IgD-negative memory B cell (primary cell): ENCODE data around the gene RPL13A. TPM values are rescaled to one million over a fixed set of nuclear protein-coding genes. Genes with fewer than 3 reads are reported as not detected.

ENCODE experiments used
- H3K27ac Mint-ChIP-seq, 3 donors: one replicate each; pipeline ENCODE4 v1.8.0; 2020 to 2022; ENCODE audit warnings: mild to moderate bottlenecking in 3 of 3, mixed read lengths in 3 of 3, moderate library complexity in 1 of 3
- H3K27me3 Mint-ChIP-seq: one replicate; pipeline ENCODE4 v1.8.0; 2021; ENCODE audit warnings: mixed read lengths
- H3K36me3 Mint-ChIP-seq: one replicate; pipeline ENCODE4 v1.8.0; 2020; ENCODE audit warnings: mild to moderate bottlenecking, mixed read lengths
- H3K4me1 Mint-ChIP-seq, 3 donors: one replicate each; pipeline ENCODE4 v1.8.0; 2020 to 2022; ENCODE audit warnings: mixed read lengths in 3 of 3, mild to moderate bottlenecking in 1 of 3
- H3K4me3 Mint-ChIP-seq, 4 donors: one replicate each; pipeline ENCODE4 v1.8.0; 2020 to 2022; ENCODE audit warnings: mild to moderate bottlenecking in 4 of 4, mixed read lengths in 4 of 4, moderate library complexity in 3 of 4
- H3K9me3 Mint-ChIP-seq, 3 donors: one replicate each; pipeline ENCODE4 v1.8.0; 2020 to 2021; ENCODE audit warnings: mixed read lengths in 3 of 3, mild to moderate bottlenecking in 1 of 3
- polyA plus RNA-seq: library from polyadenylated mRNA; unstranded; fragments of 300-500 nt; fragmentation: Illumina TruSeq; gene quantifications from one replicate; pipeline ENCODE4 v1.2.3, GENCODE V29; 2021

Gene RPL13A
- polyA plus RNA-seq, 1 donor from 2014 or later: 3,792 TPM

DNA sequence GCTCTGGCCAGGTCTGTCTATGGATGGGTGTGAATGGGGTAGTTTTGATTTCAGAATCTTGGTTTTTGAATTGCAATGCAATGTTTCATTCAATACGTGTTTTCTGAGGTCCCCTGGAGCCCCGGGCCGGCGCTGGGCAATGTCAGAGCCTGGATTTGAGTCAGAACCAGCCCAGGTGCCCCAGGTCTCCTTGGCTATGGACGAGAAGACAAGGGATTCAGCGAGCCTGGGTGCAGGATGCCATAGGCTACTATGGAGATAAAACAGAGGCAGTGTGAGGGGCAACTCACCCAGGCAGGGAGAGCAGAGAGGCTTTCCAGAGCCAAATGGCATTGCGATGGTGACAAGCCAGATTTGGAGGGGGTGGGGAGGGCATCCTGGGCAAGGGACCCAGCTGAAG is 1.2 kb upstream of the RPL13A start:
- peaks cover 0 to 2% (median 0%) of the 10 kb centered on the region in 3 donors for H3K9me3 Mint-ChIP-seq
- no peaks in the 10 kb centered on the region for H3K27me3 Mint-ChIP-seq
- peak overlapping the region in 3 of 4 donors; percentile 43 to 60 (median 58) for H3K4me3 Mint-ChIP-seq
- H3K27ac Mint-ChIP-seq: peak overlapping the region in 2 of 3 donors; percentile 46 to 78
- H3K4me1 Mint-ChIP-seq: peaks cover 12 to 19% (median 15%) of the 10 kb centered on the region in 3 donors
- no peaks in the 10 kb centered on the region for H3K36me3 Mint-ChIP-seq

DNA sequence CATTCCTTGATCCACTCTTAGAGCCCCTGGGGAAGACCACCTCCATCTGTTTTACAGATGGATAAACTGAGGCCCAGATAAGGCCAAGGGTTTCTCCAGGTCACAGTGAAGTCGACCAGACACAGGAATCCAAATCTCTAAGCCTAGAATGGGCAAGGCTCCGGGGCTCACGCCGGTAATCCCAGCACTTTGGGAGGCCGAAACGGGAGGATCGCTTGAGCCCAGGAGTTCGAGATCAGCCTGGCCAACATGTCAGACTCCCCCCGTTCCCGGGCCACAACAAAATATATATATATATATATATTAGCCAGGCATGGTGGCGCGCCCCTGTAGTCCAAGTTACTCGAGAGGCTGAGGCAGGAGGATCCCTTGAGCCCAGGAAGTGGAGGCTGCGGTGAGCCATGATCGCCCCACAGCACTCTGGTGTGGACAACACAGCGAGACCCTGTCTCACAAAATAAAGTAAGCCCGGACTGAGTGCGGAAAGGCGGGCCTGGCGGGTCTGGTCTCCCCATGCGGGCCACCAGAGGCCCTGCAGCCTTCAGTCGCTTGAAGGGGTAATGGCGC is 615 bp upstream of the RPL13A start:
- Mint-ChIP-seq H3K27ac (peak overlapping the region; percentile 92 to 98 (median 97)), H3K36me3 (no peaks in the 10 kb centered on the region), H3K27me3 (no peaks in the 10 kb centered on the region)

DNA sequence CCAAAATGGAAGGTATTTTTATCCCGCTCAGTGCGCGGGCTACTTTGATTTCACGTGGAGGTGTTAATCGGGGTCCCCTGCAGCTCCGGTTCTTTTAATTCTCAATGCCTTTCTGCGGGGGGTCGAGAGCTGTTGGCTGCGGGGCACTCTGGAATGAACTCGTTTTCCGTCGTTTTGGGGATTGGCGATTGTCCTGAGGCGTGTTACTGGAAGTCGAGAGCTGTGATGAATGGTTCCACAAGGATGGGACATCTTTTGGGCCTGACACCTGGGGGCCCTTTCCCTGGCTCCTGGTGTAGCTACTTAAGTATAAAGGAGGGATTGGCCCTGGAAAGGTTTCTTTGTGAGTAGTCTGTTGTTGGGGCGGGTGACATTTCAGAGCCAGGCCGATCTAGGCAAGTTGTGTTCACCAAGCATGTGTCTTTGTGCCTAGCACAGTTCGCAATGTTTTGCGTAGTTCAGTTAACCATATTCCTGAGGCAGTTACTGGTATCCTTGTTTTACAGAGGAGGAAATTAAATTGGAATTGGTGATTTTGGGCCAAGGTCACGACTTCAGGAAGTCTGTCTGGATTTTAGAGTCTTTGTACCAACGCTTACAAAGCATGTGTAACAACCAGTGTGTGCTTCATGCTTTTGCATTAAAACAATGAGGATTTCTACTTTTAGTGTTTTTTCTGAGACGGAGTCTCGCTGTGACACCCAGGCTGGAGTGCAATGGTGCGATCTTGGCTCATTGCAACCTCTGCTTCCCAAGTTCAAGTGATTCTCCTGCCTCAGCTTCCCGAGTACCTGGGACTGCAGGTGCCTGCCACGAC is 846 bp downstream of the RPL13A start:
- Mint-ChIP-seq H3K9me3 (peaks cover 0 to 2% (median 0%) of the 10 kb centered on the region in 3 donors), H3K4me3 (peak overlapping the region; percentile 82 to 99 (median 97)), H3K36me3 (peaks cover 8% of the 10 kb centered on the region), H3K4me1 (peaks cover 21 to 25% (median 24%) of the 10 kb centered on the region in 3 donors), H3K27ac (peak overlapping the region; percentile 92 to 98 (median 97)), H3K27me3 (no peaks in the 10 kb centered on the region)

More for the DNA sequence above, 615 bp upstream of the RPL13A start:
- Mint-ChIP-seq H3K9me3 (peaks cover 0 to 2% (median 0%) of the 10 kb centered on the region in 3 donors), H3K4me1 (peaks cover 14 to 19% (median 15%) of the 10 kb centered on the region in 3 donors), H3K4me3 (peak overlapping the region in 3 of 4 donors; percentile 82 to 97 (median 97))

DNA sequence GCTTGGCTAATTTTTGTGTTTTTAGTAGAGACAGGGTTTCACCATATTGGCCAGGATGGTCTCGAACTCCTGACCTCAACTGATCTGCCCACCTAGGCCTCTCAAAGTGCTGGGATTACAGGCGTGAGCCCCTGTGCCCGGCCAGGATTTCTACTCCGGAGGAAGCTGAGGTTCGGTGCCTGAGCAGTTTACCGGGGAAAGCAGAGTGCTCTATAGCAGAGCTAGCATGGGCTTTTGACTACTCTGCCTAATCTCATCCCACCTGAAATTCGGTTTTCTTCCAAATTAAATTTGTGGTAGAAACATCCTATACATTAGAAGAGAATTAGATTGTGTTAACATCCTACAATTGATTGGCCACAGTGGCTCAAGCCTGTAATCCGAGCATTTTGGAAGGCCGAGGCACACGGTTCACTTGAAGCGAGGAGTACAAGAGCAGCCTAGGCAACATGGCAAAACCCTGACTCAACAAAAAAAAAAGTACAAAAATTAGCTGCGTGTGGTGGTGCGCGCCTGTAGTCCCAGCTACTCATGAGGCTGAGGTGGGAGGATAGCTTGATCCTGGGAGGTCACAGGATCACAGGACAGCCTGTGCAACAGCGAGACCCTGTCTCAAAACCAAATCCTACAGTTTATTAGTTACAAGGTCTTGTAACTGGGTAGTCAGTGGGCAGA is 1.6 kb downstream of the RPL13A start:
- H3K9me3 Mint-ChIP-seq: peaks cover 0 to 2% (median 0%) of the 10 kb centered on the region in 3 donors
- peaks cover 21 to 26% (median 24%) of the 10 kb centered on the region in 3 donors for H3K4me1 Mint-ChIP-seq
- H3K27me3 Mint-ChIP-seq: no peaks in the 10 kb centered on the region
- peak overlapping the region; percentile 82 to 99 (median 97) for H3K4me3 Mint-ChIP-seq
- peaks cover 8% of the 10 kb centered on the region for H3K36me3 Mint-ChIP-seq
- H3K27ac Mint-ChIP-seq: peak overlapping the region; percentile 92 to 98 (median 97)

DNA sequence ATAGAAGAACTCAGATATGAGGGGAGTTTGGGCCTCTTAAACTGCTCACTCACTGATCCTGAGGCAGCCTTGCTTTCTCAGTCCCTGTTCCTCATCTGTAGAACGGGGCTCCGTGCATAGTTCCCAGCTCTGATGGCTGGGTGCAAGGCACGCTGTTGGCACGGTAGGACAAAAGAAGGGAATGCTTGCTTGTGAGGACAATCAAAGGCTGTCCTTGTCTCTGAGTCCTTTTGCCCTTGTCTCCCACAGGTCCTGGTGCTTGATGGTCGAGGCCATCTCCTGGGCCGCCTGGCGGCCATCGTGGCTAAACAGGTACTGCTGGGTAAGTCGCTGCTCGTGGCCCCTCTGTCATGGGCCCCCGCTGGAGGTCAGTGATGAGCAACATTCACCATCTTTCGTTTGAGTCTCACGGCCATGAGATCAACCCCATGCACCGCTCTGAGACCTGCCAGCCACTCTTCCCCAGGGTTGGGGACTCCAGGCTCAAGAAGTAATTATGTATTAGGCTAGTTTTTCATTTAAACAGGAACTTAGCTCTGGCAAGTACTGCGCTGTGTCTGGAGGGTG is 2.3 kb downstream of the RPL13A start:
- no peaks in the 10 kb centered on the region for H3K27me3 Mint-ChIP-seq
- peak overlapping the region; percentile 92 to 98 (median 97) for H3K27ac Mint-ChIP-seq
- H3K36me3 Mint-ChIP-seq: peaks cover 8% of the 10 kb centered on the region
- H3K9me3 Mint-ChIP-seq: peaks cover 0 to 2% (median 0%) of the 10 kb centered on the region in 3 donors
- H3K4me3 Mint-ChIP-seq: peak overlapping the region; percentile 82 to 99 (median 97)
- peaks cover 21 to 26% (median 24%) of the 10 kb centered on the region in 3 donors for H3K4me1 Mint-ChIP-seq

DNA sequence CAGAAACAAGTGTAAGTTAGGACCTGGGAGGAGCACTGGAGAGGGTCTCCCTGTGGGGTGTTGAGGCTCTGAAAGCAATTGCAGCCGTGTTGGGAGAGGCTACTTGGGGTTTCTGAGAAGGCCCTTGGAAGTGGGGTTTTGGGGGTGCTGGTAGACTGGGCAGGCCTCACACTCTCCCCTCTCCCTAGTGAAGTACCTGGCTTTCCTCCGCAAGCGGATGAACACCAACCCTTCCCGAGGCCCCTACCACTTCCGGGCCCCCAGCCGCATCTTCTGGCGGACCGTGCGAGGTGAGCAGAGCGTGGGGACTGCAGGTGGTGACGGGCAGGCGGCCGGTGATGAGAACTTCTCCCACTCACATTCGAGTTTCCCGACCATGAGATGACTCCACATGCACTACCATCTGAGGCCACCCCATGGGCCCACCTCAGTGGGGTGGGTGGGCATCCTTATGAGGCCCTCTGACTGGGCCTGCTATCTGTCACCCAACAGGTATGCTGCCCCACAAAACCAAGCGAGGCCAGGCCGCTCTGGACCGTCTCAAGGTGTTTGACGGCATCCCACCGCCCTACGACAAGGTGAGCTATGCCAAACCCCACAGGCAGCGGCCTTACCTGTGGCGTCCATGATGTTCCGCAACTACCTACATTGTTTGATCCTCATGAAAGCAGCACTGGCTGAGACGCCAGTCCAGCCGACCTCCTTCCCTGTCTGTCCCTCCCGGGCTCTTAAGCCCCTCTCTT is 3.0 kb downstream of the RPL13A start:
- Mint-ChIP-seq H3K4me3 (peak overlapping the region; percentile 82 to 99 (median 97)), H3K4me1 (peaks cover 24 to 26% (median 26%) of the 10 kb centered on the region in 3 donors), H3K9me3 (peaks cover 0 to 2% (median 0%) of the 10 kb centered on the region in 3 donors), H3K27ac (peak overlapping the region; percentile 92 to 98 (median 97)), H3K27me3 (no peaks in the 10 kb centered on the region), H3K36me3 (peaks cover 8% of the 10 kb centered on the region)

DNA sequence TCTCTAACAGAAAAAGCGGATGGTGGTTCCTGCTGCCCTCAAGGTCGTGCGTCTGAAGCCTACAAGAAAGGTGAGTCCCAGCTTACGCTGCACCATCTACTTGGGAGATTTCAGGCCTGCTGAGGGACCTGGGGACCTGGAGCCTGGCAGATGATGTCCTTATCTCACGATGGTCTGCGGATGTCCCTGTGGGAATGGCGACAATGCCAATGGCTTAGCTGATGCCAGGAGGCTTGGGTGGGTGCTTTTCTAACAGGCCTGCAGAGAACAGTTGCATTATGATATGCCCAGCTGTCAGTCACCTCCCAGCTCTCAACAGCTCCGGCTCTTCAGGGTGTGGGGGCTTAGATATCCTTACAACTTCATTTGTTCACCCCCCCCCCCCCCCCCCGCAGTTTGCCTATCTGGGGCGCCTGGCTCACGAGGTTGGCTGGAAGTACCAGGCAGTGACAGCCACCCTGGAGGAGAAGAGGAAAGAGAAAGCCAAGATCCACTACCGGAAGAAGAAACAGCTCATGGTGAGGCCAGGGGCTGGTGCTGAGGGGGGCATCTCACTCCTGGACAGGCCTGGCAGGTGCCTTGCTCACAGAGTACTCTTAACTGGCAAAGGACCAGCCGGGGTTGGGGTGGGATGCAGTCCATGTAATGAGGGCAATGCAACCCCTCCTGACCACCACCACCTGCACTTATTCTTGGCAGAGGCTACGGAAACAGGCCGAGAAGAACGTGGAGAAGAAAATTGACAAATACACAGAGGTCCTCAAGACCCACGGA is 3.8 kb downstream of the RPL13A start:
- peaks cover 24 to 28% (median 26%) of the 10 kb centered on the region in 3 donors for H3K4me1 Mint-ChIP-seq
- peak overlapping the region in 3 of 4 donors; percentile 21 to 82 (median 79) for H3K4me3 Mint-ChIP-seq
- H3K9me3 Mint-ChIP-seq: peaks cover 0 to 2% (median 0%) of the 10 kb centered on the region in 3 donors
- H3K36me3 Mint-ChIP-seq: peaks cover 8% of the 10 kb centered on the region
- H3K27ac Mint-ChIP-seq: peak overlapping the region; percentile 92 to 98 (median 97)
- H3K27me3 Mint-ChIP-seq: no peaks in the 10 kb centered on the region

DNA sequence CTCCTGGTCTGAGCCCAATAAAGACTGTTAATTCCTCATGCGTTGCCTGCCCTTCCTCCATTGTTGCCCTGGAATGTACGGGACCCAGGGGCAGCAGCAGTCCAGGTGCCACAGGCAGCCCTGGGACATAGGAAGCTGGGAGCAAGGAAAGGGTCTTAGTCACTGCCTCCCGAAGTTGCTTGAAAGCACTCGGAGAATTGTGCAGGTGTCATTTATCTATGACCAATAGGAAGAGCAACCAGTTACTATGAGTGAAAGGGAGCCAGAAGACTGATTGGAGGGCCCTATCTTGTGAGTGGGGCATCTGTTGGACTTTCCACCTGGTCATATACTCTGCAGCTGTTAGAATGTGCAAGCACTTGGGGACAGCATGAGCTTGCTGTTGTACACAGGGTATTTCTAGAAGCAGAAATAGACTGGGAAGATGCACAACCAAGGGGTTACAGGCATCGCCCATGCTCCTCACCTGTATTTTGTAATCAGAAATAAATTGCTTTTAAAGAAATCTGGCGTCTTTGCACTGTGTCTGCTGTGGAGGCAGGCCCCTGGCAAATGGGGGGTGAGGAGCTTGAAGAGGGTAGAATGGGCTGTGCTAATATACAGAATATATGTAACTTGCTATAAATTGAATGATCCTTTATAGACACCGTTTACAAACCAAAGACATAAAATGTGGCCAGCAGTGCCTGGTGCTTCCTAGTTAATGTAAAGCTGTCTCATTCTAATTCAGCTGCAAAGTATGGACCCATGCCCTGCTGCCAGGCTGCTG is 4.6 kb downstream of the RPL13A start:
- no peaks in the 10 kb centered on the region for H3K27me3 Mint-ChIP-seq
- peak overlapping the region; percentile 92 to 97 (median 93) for H3K27ac Mint-ChIP-seq
- peaks cover 0 to 2% (median 0%) of the 10 kb centered on the region in 3 donors for H3K9me3 Mint-ChIP-seq
- peaks cover 8% of the 10 kb centered on the region for H3K36me3 Mint-ChIP-seq
- H3K4me3 Mint-ChIP-seq: peak overlapping the region in 2 of 4 donors; percentile 74
- peaks cover 26 to 31% (median 26%) of the 10 kb centered on the region in 3 donors for H3K4me1 Mint-ChIP-seq

DNA sequence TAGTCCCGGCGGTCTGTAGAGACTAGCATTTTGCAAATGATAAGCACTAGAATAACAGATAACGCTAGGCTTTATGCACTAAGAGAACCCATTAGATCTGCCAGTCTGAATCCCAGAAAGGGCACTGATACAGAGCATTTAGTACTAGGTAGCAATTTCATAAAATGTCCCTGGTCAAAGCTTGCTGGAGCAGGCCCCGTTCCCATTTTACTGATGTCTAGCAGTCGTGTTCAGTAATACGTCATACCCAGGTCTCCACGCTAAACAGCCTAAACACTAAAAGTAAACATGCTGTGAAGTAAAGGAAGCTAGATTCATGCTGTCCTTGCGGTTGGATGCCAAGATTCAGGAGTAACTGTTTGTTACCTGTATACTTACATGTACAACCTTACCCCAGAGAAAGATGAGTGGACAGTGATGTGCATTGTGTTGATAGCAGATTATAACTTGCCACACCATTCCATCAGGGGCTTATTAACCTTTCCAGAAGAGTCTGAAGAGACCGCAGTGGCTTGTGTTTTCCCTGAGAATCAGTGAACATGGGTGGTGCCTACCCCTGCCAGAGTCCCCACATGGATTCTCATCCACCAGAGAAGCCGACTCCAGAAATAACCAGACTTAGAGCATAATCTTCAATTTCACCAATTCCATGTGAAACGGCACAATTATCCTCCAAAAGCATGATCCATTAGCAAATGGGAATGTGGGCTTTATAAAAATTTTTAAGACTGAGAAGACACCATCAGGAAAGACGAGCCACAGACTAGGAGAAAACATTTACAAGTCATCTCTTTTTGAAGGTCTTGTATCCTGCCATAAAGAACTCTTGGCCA is 5.4 kb downstream of the RPL13A start:
- peaks cover 28 to 34% (median 31%) of the 10 kb centered on the region in 3 donors for H3K4me1 Mint-ChIP-seq
- peak overlapping the region; percentile 92 to 97 (median 93) for H3K27ac Mint-ChIP-seq
- H3K27me3 Mint-ChIP-seq: peaks cover 2% of the 10 kb centered on the region
- peak overlapping the region in 3 of 4 donors; percentile 56 to 83 (median 74) for H3K4me3 Mint-ChIP-seq
- peaks cover 11% of the 10 kb centered on the region for H3K36me3 Mint-ChIP-seq
- H3K9me3 Mint-ChIP-seq: no peaks in the 10 kb centered on the region

DNA sequence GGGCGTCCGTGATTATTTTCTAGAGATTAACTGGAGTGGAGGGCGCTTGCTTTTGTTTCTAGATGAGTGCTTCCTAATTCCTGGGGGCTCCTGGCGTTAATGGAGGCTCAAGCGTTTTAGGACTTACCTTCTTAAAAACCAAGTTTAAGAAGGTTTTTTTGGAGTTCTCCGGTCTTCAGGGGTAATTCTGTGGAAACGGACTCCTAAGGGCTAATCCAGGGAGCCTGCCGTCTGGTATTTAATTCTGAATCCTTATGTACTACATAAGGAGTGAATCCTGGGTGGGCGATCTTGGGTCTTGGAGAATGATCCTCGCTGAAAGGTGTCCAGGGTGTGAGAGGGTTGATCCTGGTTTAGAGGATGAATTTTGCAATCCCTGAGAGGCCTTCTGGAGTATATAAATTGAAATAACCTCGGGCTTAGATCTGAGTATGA is 9.2 kb downstream of the RPL13A start:
- Mint-ChIP-seq H3K27me3 (peaks cover 2% of the 10 kb centered on the region), H3K27ac (peak overlapping the region; percentile 92 to 98 (median 98)), H3K4me3 (peak overlapping the region; percentile 86 to 99 (median 99)), H3K36me3 (peaks cover 19% of the 10 kb centered on the region), H3K9me3 (no peaks in the 10 kb centered on the region), H3K4me1 (peaks cover 16 to 33% (median 28%) of the 10 kb centered on the region in 3 donors)

DNA sequence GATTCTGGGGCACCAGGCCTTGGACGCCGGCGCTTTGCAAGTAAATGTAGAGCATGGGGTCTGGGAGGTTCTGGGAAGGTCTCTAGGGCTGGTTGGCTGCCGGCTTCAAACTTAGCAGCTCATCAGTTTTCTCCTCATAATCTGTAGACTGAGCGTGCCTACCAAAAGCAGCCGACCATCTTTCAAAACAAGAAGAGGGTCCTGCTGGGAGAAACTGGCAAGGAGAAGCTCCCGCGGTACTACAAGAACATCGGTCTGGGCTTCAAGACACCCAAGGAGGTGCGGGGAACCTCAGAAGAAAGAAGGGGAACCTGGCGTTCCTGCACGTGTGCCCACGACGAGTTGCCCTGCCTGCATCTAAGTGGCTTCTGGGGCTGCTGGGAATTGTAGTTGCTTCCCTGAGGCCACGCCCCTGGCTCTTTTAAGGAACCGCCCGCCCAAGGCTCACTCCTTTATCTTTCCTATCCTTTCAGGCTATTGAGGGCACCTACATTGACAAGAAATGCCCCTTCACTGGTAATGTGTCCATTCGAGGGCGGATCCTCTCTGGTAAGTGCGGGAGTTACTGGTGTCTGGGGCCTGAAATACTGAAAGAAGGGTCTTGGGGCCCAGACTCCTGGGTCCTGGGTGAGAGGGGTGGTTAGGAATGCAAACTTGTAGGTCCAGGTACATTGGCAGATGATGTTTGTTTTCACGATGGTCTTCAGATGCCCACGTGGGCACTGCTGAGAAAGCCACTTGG is 9.8 kb downstream of the RPL13A start:
- Mint-ChIP-seq H3K9me3 (no peaks in the 10 kb centered on the region), H3K27ac (peak overlapping the region; percentile 92 to 98 (median 98)), H3K4me3 (peak overlapping the region; percentile 86 to 99 (median 99)), H3K27me3 (peaks cover 2% of the 10 kb centered on the region), H3K36me3 (peaks cover 18% of the 10 kb centered on the region), H3K4me1 (peaks cover 18 to 34% (median 31%) of the 10 kb centered on the region in 3 donors)
